ENCODE measurements around the gene NVL. TPM values are rescaled to one million over a fixed set of nuclear protein-coding genes. Genes with fewer than 3 reads are reported as not detected.
A peak's percentile ranks its signal among the peaks of the same experiment; 100 is the strongest.

The NVL gene
- total and polyA plus RNA-seq, 9 donors, result 17.3 to 26.4 (median 21.1) TPM

DNA sequence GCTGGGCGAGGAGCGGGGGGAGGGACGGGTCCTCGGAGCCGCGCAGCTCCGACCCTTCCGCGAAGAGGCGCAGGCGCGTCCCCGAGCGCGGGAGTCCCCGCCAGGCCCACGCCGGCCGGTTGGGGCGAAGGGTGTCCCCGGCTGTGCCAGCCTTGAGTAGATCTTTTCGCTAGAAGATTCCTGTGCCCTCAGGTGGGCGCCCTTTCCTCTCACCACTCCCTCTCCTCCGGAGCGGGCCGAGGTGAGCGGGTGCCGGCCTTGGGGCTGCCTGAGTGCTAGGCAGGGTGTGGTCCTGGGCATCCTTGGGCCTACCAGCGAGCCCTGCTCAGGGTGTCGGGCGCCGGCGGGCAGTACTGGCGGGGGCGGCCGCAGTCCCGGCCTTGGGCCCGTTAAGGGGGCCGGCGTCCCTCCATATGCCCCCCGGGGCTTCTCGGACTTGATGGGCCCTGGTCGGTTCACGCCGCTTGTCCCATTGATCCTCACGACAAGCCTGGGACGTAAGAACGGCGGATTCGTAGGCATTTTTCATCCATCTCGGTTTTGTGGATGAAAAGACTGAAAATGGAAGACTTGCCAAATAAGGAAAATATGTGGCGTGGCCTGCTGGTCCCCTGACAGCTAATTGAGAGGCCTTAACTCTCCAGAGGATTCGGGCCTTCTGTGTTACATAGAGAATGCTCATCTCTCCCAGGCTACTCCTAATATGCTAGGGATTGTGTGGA lies 146.2 kb downstream of the NVL start:
- WGBS (ENCODE audit: insufficient coverage), result under 1% methylated on average over 46 of the region's 53 CpGs
- Histone ChIP-seq H3K4me3 (ENCODE audit: low read length) (peak overlapping the region; percentile 93), H3K4me1 (ENCODE audit: control insufficient read depth, insufficient read depth, low read length) (peaks cover 16% of the 10 kb centered on the region), H3K27me3 (ENCODE audit: control insufficient read depth, insufficient read depth, low read length) (no peaks in the 10 kb centered on the region), H3K27ac (ENCODE audit: low read length) (peak overlapping the region; percentile 87), H3K36me3 (ENCODE audit: control insufficient read depth, insufficient read depth, low read length) (no peaks in the 10 kb centered on the region), H3K9me3 (replicated peaks; ENCODE audit: control insufficient read depth, low read depth, low read length) (no peaks in the 10 kb centered on the region)
- DNase-seq, result peak; percentile 79

DNA sequence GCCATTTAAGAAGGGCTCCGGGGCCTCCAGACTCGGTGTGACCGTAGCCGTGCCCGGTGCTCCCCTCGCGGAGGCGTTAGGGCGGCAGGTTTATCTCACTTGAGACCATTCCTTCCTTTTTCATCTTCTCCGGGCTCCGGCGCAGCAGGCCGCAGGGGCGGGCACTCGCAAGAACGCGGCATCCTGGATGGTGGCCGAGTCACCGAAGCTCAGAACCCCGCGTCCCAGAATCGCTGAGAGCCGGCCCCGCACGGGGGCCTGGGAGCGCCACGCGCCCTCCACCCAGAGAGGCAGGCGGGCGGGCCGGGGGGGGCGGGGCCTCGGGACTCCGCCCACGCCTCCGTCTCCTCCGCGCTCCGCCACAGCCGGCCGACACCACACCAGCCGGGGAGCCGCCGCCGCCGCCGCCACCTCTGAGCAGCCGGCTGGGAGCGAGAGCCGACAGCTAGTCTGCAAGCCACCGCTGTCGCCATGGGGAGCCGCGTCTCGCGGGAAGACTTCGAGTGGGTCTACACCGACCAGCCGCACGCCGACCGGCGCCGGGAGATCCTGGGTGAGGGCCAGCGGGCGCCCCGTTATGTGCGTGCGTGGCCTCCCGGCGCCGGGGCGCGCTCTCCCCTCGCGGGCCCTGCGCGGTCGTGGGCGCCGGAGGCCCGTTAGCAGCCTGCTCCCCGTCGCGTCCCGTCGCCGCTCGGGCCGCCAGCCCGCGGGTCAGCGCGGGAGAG lies 146.9 kb downstream of the NVL start, which contains the start of gene DEGS1:
TSS of gene DEGS1 (plus strand) at position 375 of the 725 bp plus-strand sequence. CDS start at position 472, 97 bp downstream.
- WGBS (ENCODE audit: insufficient coverage), result under 1% methylated on average over 88 of the region's 94 CpGs
- no peaks in the 10 kb centered on the region for H3K27me3 ChIP-seq (ENCODE audit: control insufficient read depth, insufficient read depth, low read length)
- no peaks in the 10 kb centered on the region for H3K9me3 ChIP-seq (replicated peaks; ENCODE audit: control insufficient read depth, low read depth, low read length)
- peak; percentile 91 for DNase-seq
- H3K4me1 ChIP-seq (ENCODE audit: control insufficient read depth, insufficient read depth, low read length), result peaks cover 16% of the 10 kb centered on the region
- H3K27ac ChIP-seq (ENCODE audit: low read length), result peak within 1 kb of the TSS; percentile 88
- H3K4me3 ChIP-seq (ENCODE audit: low read length), result peak within 1 kb of the TSS; percentile 93
- no peaks in the 10 kb centered on the region for H3K36me3 ChIP-seq (ENCODE audit: control insufficient read depth, insufficient read depth, low read length)

DNA sequence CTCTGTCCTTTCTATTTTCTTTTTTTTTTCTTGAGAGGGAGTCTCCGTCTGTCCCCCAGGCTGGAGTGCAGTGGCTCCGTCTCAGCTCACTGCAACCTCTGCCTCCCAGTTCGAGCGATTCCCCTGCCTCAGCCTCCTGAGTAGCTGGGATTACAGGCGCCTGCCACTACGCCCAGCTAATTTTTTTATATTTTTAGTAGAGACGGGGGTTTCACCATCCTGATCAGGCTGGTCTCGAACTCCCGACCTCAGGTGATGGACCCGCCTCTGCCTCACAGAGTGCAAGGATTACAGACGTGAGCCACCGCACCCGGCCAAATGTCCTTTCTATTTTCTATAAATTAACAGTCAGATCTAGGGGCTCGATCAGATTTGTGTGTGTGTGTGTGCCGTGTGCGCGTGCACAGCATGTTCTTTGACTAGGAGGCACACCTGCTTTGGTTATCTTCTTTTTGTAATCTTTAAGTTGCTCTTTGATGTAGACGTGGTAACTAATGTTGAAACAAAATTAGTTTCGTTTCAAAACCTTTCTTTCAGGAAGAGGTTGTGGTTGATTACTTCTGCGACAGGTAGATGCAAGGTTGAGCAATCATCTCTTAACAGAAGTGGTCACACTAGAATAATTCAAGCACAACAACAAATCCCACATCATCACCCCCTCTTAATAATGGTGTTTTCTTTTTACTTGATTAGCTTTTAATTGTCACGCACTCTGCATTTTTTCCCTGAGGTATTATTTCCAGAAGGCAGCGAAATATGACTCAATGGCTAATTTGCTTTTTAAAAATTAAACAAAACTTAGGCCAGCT lies 147.7 kb downstream of the NVL start:
- H3K27me3 ChIP-seq (ENCODE audit: control insufficient read depth, insufficient read depth, low read length), result no peaks in the 10 kb centered on the region

DNA sequence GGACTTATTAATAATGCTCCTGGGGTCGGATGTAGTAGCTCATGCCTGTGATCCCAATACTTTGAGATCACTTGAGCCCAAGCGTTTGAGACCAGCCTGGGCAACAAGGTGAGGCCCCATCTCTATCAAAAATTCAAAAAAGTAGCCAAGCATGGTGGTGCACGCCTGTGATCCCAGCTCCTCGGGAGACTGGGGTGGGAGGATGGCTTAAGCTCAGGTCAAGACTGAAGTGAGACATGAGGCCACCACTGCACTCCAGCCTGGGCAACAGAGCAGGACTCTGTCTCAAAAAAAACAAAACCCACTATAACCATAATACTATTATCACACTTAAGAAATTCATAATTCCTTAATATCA lies 148.5 kb downstream of the NVL start:
- Histone ChIP-seq H3K27ac (ENCODE audit: low read length) (no peak overlapping the region), H3K9me3 (replicated peaks; ENCODE audit: control insufficient read depth, low read depth, low read length) (no peaks in the 10 kb centered on the region), H3K4me3 (ENCODE audit: low read length) (no peak overlapping the region), H3K27me3 (ENCODE audit: control insufficient read depth, insufficient read depth, low read length) (no peaks in the 10 kb centered on the region), H3K4me1 (ENCODE audit: control insufficient read depth, insufficient read depth, low read length) (peaks cover 16% of the 10 kb centered on the region), H3K36me3 (ENCODE audit: control insufficient read depth, insufficient read depth, low read length) (no peaks in the 10 kb centered on the region)
- WGBS (ENCODE audit: insufficient coverage), result no CpG with 5 or more reads among the region's 4 CpGs
- DNase-seq, result no peak

More for the DNA sequence above, 147.7 kb downstream of the NVL start:
- WGBS (ENCODE audit: insufficient coverage), result 0% methylated on average over 1 of the region's 22 CpGs
- peaks cover 16% of the 10 kb centered on the region for H3K4me1 ChIP-seq (ENCODE audit: control insufficient read depth, insufficient read depth, low read length)
- peak overlapping the region; percentile 93 for H3K4me3 ChIP-seq (ENCODE audit: low read length)
- no peaks in the 10 kb centered on the region for H3K36me3 ChIP-seq (ENCODE audit: control insufficient read depth, insufficient read depth, low read length)
- H3K27ac ChIP-seq (ENCODE audit: low read length), result peak overlapping the region; percentile 88
- no peak for DNase-seq
- H3K9me3 ChIP-seq (replicated peaks; ENCODE audit: control insufficient read depth, low read depth, low read length), result no peaks in the 10 kb centered on the region

DNA sequence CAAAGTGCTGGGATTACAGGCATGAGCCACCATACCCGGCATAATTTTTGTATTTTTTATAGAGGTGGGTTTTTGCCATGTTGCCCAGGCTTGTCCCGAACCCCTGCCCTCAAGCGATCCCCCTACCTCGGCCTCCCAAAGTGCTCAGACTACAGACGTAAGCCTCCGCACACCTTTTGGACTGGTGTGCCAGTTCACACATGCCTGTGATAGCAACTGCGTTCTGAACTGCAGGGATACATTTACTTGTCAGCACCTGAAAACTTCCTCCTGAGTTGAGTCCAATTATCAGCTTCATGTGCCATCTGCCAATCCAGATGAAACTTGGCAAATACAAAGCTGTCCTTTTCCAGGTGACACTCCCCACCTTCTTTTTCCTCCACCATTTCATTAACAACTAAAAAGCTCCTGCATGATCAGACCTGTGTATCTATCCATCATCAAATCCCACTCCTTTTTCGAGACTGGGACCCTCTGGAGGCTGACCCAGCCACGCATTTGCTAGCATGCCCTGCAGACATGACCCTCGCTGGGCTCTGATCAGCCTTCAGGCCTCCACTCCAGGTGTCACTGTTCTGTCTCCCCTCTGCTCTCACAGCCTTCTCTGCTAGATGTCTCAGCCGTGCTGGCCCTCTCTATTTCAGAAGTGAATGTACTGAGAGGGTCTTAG lies 149.1 kb downstream of the NVL start:
- 90% methylated on average over 10 of the region's 11 CpGs for WGBS (ENCODE audit: insufficient coverage)
- Histone ChIP-seq H3K36me3 (ENCODE audit: control insufficient read depth, insufficient read depth, low read length) (no peaks in the 10 kb centered on the region), H3K4me1 (ENCODE audit: control insufficient read depth, insufficient read depth, low read length) (peaks cover 16% of the 10 kb centered on the region), H3K9me3 (replicated peaks; ENCODE audit: control insufficient read depth, low read depth, low read length) (no peaks in the 10 kb centered on the region), H3K4me3 (ENCODE audit: low read length) (no peak overlapping the region), H3K27me3 (ENCODE audit: control insufficient read depth, insufficient read depth, low read length) (no peaks in the 10 kb centered on the region), H3K27ac (ENCODE audit: low read length) (no peak overlapping the region)
- DNase-seq, result no peak

DNA sequence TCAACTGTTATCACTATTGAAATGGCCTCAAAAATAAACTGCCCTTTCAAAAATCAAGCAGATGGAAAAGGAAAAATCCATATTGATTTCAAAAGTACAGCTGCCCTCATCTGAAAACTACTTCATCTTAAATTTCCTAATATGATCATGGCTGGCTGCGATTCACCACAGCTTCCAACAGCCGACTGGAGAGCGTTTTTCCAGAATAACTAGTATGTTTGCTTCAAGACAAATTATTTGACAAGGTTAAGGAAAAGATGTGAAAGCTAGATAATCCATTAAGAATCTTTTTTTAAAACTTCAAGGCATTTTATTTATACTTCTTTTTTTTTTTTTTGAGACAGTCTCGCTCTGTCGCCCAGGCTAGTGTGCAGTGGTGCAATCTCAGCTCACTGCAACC lies 151.1 kb downstream of the NVL start:
- H3K36me3 ChIP-seq (ENCODE audit: control insufficient read depth, insufficient read depth, low read length), result no peaks in the 10 kb centered on the region
- WGBS (ENCODE audit: insufficient coverage), result no CpG with 5 or more reads among the region's 5 CpGs
- peaks cover 2% of the 10 kb centered on the region for H3K27me3 ChIP-seq (ENCODE audit: control insufficient read depth, insufficient read depth, low read length)
- H3K27ac ChIP-seq (ENCODE audit: low read length), result no peak overlapping the region
- H3K4me3 ChIP-seq (ENCODE audit: low read length), result no peak overlapping the region
- no peaks in the 10 kb centered on the region for H3K9me3 ChIP-seq (replicated peaks; ENCODE audit: control insufficient read depth, low read depth, low read length)
- H3K4me1 ChIP-seq (ENCODE audit: control insufficient read depth, insufficient read depth, low read length), result peaks cover 2% of the 10 kb centered on the region
- no peak for DNase-seq

DNA sequence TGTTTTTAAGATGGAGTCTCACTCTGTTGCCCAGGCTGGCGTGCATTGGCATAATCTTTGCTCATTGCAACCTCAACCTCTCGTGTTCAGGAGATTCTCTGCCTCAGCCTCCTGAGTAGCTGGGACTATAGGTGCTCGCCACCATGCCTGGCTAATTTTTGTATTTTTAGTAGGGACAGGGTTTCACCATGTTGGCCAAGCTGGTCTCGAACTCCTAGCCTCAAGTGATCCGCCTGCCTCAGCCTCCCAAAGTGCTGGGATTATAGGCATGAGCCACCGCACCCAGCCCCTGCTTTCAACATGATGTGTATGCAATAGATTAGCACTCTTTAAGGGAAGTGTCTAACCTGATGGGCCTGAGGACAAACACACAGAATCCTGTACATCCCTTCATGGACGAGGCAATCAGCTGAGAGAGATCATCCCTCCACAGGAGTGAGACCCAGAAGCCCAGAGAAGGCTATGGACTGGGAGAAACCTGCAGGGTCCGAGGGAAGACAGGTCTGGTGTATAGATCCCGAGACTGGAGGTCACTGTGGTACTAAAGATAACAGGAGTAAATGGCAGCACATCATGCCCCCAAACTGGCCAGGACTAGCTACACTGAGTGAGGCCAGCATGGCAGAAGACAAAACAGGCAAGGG lies 152.5 kb downstream of the NVL start:
- H3K36me3 ChIP-seq (ENCODE audit: control insufficient read depth, insufficient read depth, low read length), result no peaks in the 10 kb centered on the region
- DNase-seq, result no peak
- no peak overlapping the region for H3K4me3 ChIP-seq (ENCODE audit: low read length)
- H3K27me3 ChIP-seq (ENCODE audit: control insufficient read depth, insufficient read depth, low read length), result peaks cover 2% of the 10 kb centered on the region
- no peaks in the 10 kb centered on the region for H3K4me1 ChIP-seq (ENCODE audit: control insufficient read depth, insufficient read depth, low read length)
- 88% methylated on average over 4 of the region's 9 CpGs for WGBS (ENCODE audit: insufficient coverage)
- no peaks in the 10 kb centered on the region for H3K9me3 ChIP-seq (replicated peaks; ENCODE audit: control insufficient read depth, low read depth, low read length)
- H3K27ac ChIP-seq (ENCODE audit: low read length), result no peak overlapping the region

Measured in muscle of leg (tissue), 11 donors.